Measurements from ENCODE around the gene IFNL2. TPM values are rescaled to one million over a fixed set of nuclear protein-coding genes. Genes with fewer than 3 reads are reported as not detected.
"Not testable (repeated sequence)": the region's sequence is repeated elsewhere in the genome, so short reads cannot be mapped to it uniquely, and the experiment has no call there.

Gene IFNL2
- total RNA-seq, 4 donors from 2014 or later: not detected

- TF ChIP-seq POLR2AphosphoS5 (IDR thresholded peaks at IDR 0.05) (no peak), EP300 (IDR thresholded peaks at IDR 0.05) (no peak), CTCF (IDR thresholded peaks at IDR 0.05) (no peak), POLR2A (IDR thresholded peaks at IDR 0.05) (no peak)
- no peak overlapping the region for H3K4me3 ChIP-seq
- no peaks in the 10 kb centered on the region for H3K9me3 ChIP-seq
- H3K27ac ChIP-seq: no peak overlapping the region
- no peaks in the 10 kb centered on the region for H3K36me3 ChIP-seq
- peaks cover 82% of the 10 kb centered on the region for H3K27me3 ChIP-seq
- no peak for ATAC-seq
- WGBS, 2 donors (ENCODE audit: low coverage in 1 of 2): 24% methylated on average over 8 of the region's 39 CpGs; no CpG with 5 or more reads in 1 of the 2 donors
- peaks cover 0 to 17% (median 0%) of the 10 kb centered on the region in 3 donors for H3K4me1 ChIP-seq
These were observed 2.8 kb upstream of the IFNL2 start for GRCh38 chr19:39265321-39265916.

- H3K36me3 ChIP-seq, ATAC-seq, H3K4me3 ChIP-seq, H3K27ac ChIP-seq, H3K9me3 ChIP-seq: not testable (repeated sequence)
- Histone ChIP-seq H3K27me3 (peaks cover 57% of the 10 kb centered on the region), H3K4me1 (peaks cover 0 to 17% (median 0%) of the 10 kb centered on the region in 3 donors)
- 67% methylated on average over 1 of the region's 10 CpGs; no CpG with 5 or more reads in 1 of the 2 donors for WGBS, 2 donors (ENCODE audit: low coverage in 1 of 2)
These were observed 481 bp downstream of the IFNL2 start for GRCh38 chr19:39268531-39269223.

GRCh38 chr19:39269369-39269768 lies 1.2 kb downstream of the IFNL2 start:
- H3K9me3 ChIP-seq, H3K36me3 ChIP-seq, ATAC-seq, H3K27ac ChIP-seq, H3K4me3 ChIP-seq: not testable (repeated sequence)
- Histone ChIP-seq H3K27me3 (peaks cover 50% of the 10 kb centered on the region), H3K4me1 (peaks cover 0 to 13% (median 0%) of the 10 kb centered on the region in 3 donors)
- WGBS, 2 donors (ENCODE audit: low coverage in 1 of 2): 33 to 67% methylated on average over 1 to 3 of the region's 10 CpGs

- no peak for TF ChIP-seq POLR2AphosphoS5 (IDR thresholded peaks at IDR 0.05)
- TF ChIP-seq POLR2A (IDR thresholded peaks at IDR 0.05): no peak
- no peak for TF ChIP-seq EP300 (IDR thresholded peaks at IDR 0.05)
- TF ChIP-seq CTCF (IDR thresholded peaks at IDR 0.05): no peak
- peaks cover 41% of the 10 kb centered on the region for H3K27me3 ChIP-seq
These were observed 2.1 kb downstream of the IFNL2 start for GRCh38 chr19:39270036-39270871.

GRCh38 chr19:39273859-39274258 lies 5.7 kb downstream of the IFNL2 start:
- H3K27me3 ChIP-seq: peaks cover 35% of the 10 kb centered on the region
- not testable (repeated sequence) for H3K4me3 ChIP-seq, H3K4me1 ChIP-seq, H3K36me3 ChIP-seq, H3K9me3 ChIP-seq, H3K27ac ChIP-seq, ATAC-seq
- 69 to 84% methylated on average over 5 of the region's 5 CpGs for WGBS, 2 donors (ENCODE audit: low coverage in 1 of 2)

More at GRCh38 chr19:39270036-39270871, 2.1 kb downstream of the IFNL2 start:
- H3K36me3 ChIP-seq: no peaks in the 10 kb centered on the region
- no peak for ATAC-seq
- no peak overlapping the region for H3K4me3 ChIP-seq
- H3K9me3 ChIP-seq: no peaks in the 10 kb centered on the region
- peaks cover 0 to 4% (median 0%) of the 10 kb centered on the region in 3 donors for H3K4me1 ChIP-seq
- H3K27ac ChIP-seq: no peak overlapping the region
- WGBS, 2 donors (ENCODE audit: low coverage in 1 of 2): 36 to 56% methylated on average over 3 to 9 of the region's 9 CpGs

GRCh38 chr19:39275578-39275977 lies 7.4 kb downstream of the IFNL2 start:
- Histone ChIP-seq H3K27ac (no peak overlapping the region), H3K4me3 (no peak overlapping the region), H3K27me3 (peaks cover 24% of the 10 kb centered on the region), H3K4me1 (no peaks in the 10 kb centered on the region), H3K9me3 (no peaks in the 10 kb centered on the region), H3K36me3 (no peaks in the 10 kb centered on the region)
- ATAC-seq: no peak
- TF ChIP-seq EP300 (IDR thresholded peaks at IDR 0.05): no peak
- TF ChIP-seq POLR2AphosphoS5 (IDR thresholded peaks at IDR 0.05): no peak
- TF ChIP-seq CTCF (IDR thresholded peaks at IDR 0.05): no peak
- TF ChIP-seq POLR2A (IDR thresholded peaks at IDR 0.05): no peak
- WGBS, 2 donors (ENCODE audit: low coverage in 1 of 2): 67 to 77% methylated on average over 5 of the region's 5 CpGs
